ENCODE results near the gene ZNF516. TPM values are rescaled to one million over a fixed set of nuclear protein-coding genes. Genes with fewer than 3 reads are reported as not detected.
"Not testable (repeated sequence)": the region's sequence is repeated elsewhere in the genome, so short reads cannot be mapped to it uniquely, and the experiment has no call there.

Gene ZNF516
- total RNA-seq (2014; rRNA removed; shearing (Covaris generic)), result 8.1 and 10.4 TPM in 2 replicates

GRCh38 chr18:76495006-76495370 is at the start of gene ZNF516:
TSS of gene ZNF516 (minus strand) at chr18:76495242. CDS start at chr18:76443054, 52,188 bp downstream.
- no peak for DNase-seq (ENCODE audit: low spot score)

- no peak for DNase-seq (ENCODE audit: low spot score)
Measured at GRCh38 chr18:76538846-76539245, 43.8 kb upstream of the ZNF516 start.

GRCh38 chr18:76537621-76538020 is 42.6 kb upstream of the ZNF516 start:
- no peak for DNase-seq (ENCODE audit: low spot score)

- DNase-seq (ENCODE audit: low spot score), result not testable (repeated sequence)
Measured at GRCh38 chr18:76536593-76536992, 41.6 kb upstream of the ZNF516 start.

GRCh38 chr18:76532875-76533274 is 37.8 kb upstream of the ZNF516 start:
- DNase-seq (ENCODE audit: low spot score), result no peak

- DNase-seq (ENCODE audit: low spot score), result no peak
Measured at GRCh38 chr18:76530846-76531245, 35.8 kb upstream of the ZNF516 start.

GRCh38 chr18:76530391-76530790 is 35.3 kb upstream of the ZNF516 start:
- no peak for DNase-seq (ENCODE audit: low spot score)

GRCh38 chr18:76529433-76529811 is 34.4 kb upstream of the ZNF516 start:
- DNase-seq (ENCODE audit: low spot score), result no peak

- peak; percentile 1 for DNase-seq (ENCODE audit: low spot score)
Measured at GRCh38 chr18:76528477-76529432, 33.7 kb upstream of the ZNF516 start.

GRCh38 chr18:76525911-76526310 is 30.9 kb upstream of the ZNF516 start:
- no peak for DNase-seq (ENCODE audit: low spot score)

- peak; percentile 7 for DNase-seq (ENCODE audit: low spot score)
Measured at GRCh38 chr18:76524900-76525698, 30.1 kb upstream of the ZNF516 start.

GRCh38 chr18:76524477-76524876 is 29.4 kb upstream of the ZNF516 start:
- DNase-seq (ENCODE audit: low spot score), result no peak

- no peak for DNase-seq (ENCODE audit: low spot score)
Measured at GRCh38 chr18:76522551-76522950, 27.5 kb upstream of the ZNF516 start.

GRCh38 chr18:76522122-76522503 is 27.1 kb upstream of the ZNF516 start:
- no peak for DNase-seq (ENCODE audit: low spot score)

- no peak for DNase-seq (ENCODE audit: low spot score)
Measured at GRCh38 chr18:76521417-76522121, 26.5 kb upstream of the ZNF516 start.

- DNase-seq (ENCODE audit: low spot score), result no peak
Measured at GRCh38 chr18:76518860-76519538, 24.0 kb upstream of the ZNF516 start.

- DNase-seq (ENCODE audit: low spot score), result no peak
Measured at GRCh38 chr18:76518123-76518859, 23.2 kb upstream of the ZNF516 start.

GRCh38 chr18:76515576-76515975 is 20.5 kb upstream of the ZNF516 start:
- no peak for DNase-seq (ENCODE audit: low spot score)

- DNase-seq (ENCODE audit: low spot score), result no peak
Measured at GRCh38 chr18:76514573-76514972, 19.5 kb upstream of the ZNF516 start.

- DNase-seq (ENCODE audit: low spot score), result no peak
Measured at GRCh38 chr18:76507830-76508385, 12.9 kb upstream of the ZNF516 start.

Measured in HT-29 (cell line).